Measurements from ENCODE around the gene TMEM260.

DNA sequence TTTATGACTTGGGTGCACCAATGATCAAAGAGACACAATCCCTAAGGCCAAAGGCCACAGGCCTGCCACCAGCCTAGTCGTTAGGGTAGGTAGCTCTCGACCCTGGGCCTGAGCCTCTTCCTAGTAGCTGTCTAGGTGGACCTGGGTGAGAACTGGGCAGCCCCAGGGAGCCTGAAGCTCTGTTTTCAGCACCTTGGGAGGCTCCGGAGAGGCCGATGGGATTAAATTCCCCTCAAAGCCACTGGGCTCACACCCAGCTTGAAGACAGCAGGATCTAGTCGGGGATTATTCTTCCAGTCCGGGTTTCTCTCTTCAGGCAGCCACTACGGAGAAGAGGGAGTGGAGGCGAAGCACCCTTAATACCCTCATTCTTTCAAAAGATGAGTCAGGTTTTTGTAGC is 79.8 kb downstream of the TMEM260 start:
- TF ChIP-seq, protein P1, sequence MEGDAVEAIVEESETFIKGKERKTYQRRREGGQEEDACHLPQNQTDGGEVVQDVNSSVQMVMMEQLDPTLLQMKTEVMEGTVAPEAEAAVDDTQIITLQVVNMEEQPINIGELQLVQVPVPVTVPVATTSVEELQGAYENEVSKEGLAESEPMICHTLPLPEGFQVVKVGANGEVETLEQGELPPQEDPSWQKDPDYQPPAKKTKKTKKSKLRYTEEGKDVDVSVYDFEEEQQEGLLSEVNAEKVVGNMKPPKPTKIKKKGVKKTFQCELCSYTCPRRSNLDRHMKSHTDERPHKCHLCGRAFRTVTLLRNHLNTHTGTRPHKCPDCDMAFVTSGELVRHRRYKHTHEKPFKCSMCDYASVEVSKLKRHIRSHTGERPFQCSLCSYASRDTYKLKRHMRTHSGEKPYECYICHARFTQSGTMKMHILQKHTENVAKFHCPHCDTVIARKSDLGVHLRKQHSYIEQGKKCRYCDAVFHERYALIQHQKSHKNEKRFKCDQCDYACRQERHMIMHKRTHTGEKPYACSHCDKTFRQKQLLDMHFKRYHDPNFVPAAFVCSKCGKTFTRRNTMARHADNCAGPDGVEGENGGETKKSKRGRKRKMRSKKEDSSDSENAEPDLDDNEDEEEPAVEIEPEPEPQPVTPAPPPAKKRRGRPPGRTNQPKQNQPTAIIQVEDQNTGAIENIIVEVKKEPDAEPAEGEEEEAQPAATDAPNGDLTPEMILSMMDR (IDR thresholded peaks at IDR 0.05; ENCODE audit: extremely low read depth in 1 of 2, insufficient read depth in 1 of 2, low read depth in 1 of 2, low read length in 2 of 2), result no peak
- TF ChIP-seq MAX (IDR thresholded peaks at IDR 0.05; ENCODE audit: insufficient read depth, insufficient read length) (no peak), JUN (IDR thresholded peaks at IDR 0.05; ENCODE audit: borderline replicate concordance, insufficient read depth, insufficient read length, low read depth) (no peak), POLR2A (IDR thresholded peaks at IDR 0.05; ENCODE audit: low read depth, low read length) (no peak), EZH2 (IDR thresholded peaks at IDR 0.05; ENCODE audit: borderline replicate concordance, low read depth, low read length, severe bottlenecking) (no peak), MYC (IDR thresholded peaks at IDR 0.05; ENCODE audit: low read depth, low read length) (no peak), POLR2AphosphoS5 (IDR thresholded peaks at IDR 0.05; ENCODE audit: insufficient read depth, low read depth, low read length) (no peak), FOS (IDR thresholded peaks at IDR 0.05; ENCODE audit: borderline replicate concordance, insufficient read depth, low read length) (no peak)
